Trophoblast cell (in vitro differentiated cells and primary cell): ENCODE data around the gene RNF157.

Source experiments
- DNase-seq, 2 donors: peaks; one replicate each; pipeline ENCODE4 v3.0.0-alpha.2; 2016
- H2AFZ ChIP-seq: 2 replicates; pipeline ENCODE4 v1.6.1; 2013; ENCODE audit warnings: low read length, moderate library complexity, mild to moderate bottlenecking; ENCODE audit not compliant: insufficient read depth, poor library complexity
- H2AK5ac ChIP-seq: 2 replicates; pipeline ENCODE4 v1.6.1; 2013; ENCODE audit warnings: mild to moderate bottlenecking, low read length
- H2BK120ac ChIP-seq: 2 replicates; pipeline ENCODE4 v1.6.1; 2013; ENCODE audit warnings: low read length, mild to moderate bottlenecking, moderate library complexity; ENCODE audit not compliant: insufficient read depth, poor library complexity
- H2BK12ac ChIP-seq: 2 replicates; pipeline ENCODE4 v1.6.1; 2013; ENCODE audit warnings: mild to moderate bottlenecking, low read length, moderate library complexity
- H2BK5ac ChIP-seq: 2 replicates; pipeline ENCODE4 v1.6.1; 2013; ENCODE audit warnings: low read length, low read depth, moderate library complexity, mild to moderate bottlenecking; ENCODE audit not compliant: poor library complexity
- H3K14ac ChIP-seq: 2 replicates; pipeline ENCODE4 v1.6.1; 2013; ENCODE audit warnings: mild to moderate bottlenecking, low read length
- H3K18ac ChIP-seq: 2 replicates; pipeline ENCODE4 v1.6.1; 2013; ENCODE audit warnings: mild to moderate bottlenecking, low read length
- H3K23ac ChIP-seq: 2 replicates; pipeline ENCODE4 v1.6.1; 2013; ENCODE audit warnings: low read length
- H3K27ac ChIP-seq: 2 replicates; pipeline ENCODE4 v1.5.1; 2013; ENCODE audit warnings: low read depth, mild to moderate bottlenecking, inconsistent platforms, low read length, moderate library complexity
- H3K27me3 ChIP-seq: 2 replicates; pipeline ENCODE4 v1.6.1; 2013; ENCODE audit warnings: inconsistent platforms, mild to moderate bottlenecking, low read length, moderate library complexity; ENCODE audit not compliant: insufficient read depth
- H3K36me3 ChIP-seq, 2 experiments: 1 replicate in 1 of 2; 2 replicates in 1 of 2; pipeline ENCODE4 v1.6.1; 2013; ENCODE audit warnings: low read length in 2 of 2, mild to moderate bottlenecking in 2 of 2, moderate library complexity in 1 of 2; ENCODE audit not compliant: insufficient read depth in 2 of 2, control insufficient read depth in 1 of 2
- H3K4ac ChIP-seq: 2 replicates; pipeline ENCODE4 v1.6.1; 2013; ENCODE audit warnings: low read depth, mild to moderate bottlenecking, low read length, moderate library complexity
- H3K4me1 ChIP-seq, 2 experiments: 1 replicate in 1 of 2; 2 replicates in 1 of 2; pipeline ENCODE4 v1.6.1; 2013; ENCODE audit warnings: low read length in 2 of 2, mild to moderate bottlenecking in 2 of 2, moderate library complexity in 1 of 2; ENCODE audit not compliant: insufficient read depth in 2 of 2, control insufficient read depth in 1 of 2
- H3K4me2 ChIP-seq: 2 replicates; pipeline ENCODE4 v1.6.1; 2013; ENCODE audit warnings: inconsistent platforms, mild to moderate bottlenecking, low read length, moderate library complexity
- H3K4me3 ChIP-seq: 2 replicates; pipeline ENCODE4 v1.5.1; 2013; ENCODE audit warnings: mild to moderate bottlenecking, low read depth, low read length, inconsistent platforms
- H3K79me1 ChIP-seq: one replicate; pipeline ENCODE4 v1.6.1; 2013; ENCODE audit warnings: low read length
- H3K79me2 ChIP-seq: 2 replicates; pipeline ENCODE4 v1.6.1; 2013; ENCODE audit warnings: low read length, mild to moderate bottlenecking; ENCODE audit not compliant: control insufficient read depth, insufficient read depth, poor library complexity
- H3K9ac ChIP-seq: 2 replicates; pipeline ENCODE4 v1.6.1; 2013; ENCODE audit warnings: mild to moderate bottlenecking, low read length
- H3K9me3 ChIP-seq: 2 replicates; pipeline ENCODE4 v1.6.1; 2013; ENCODE audit warnings: low read depth, mild to moderate bottlenecking, control low read depth, inconsistent platforms, low read length; ENCODE audit not compliant: insufficient read depth
- H4K12ac ChIP-seq: 2 replicates; pipeline ENCODE4 v1.6.1; 2013; ENCODE audit warnings: low read depth, mild to moderate bottlenecking, low read length, moderate library complexity
- H4K8ac ChIP-seq: 2 replicates; pipeline ENCODE4 v1.6.1; 2013; ENCODE audit warnings: low read depth, mild to moderate bottlenecking, low read length, moderate library complexity
- H4K91ac ChIP-seq: one replicate; pipeline ENCODE4 v1.6.1; 2013; ENCODE audit warnings: low read depth, mild to moderate bottlenecking, low read length, moderate library complexity
- WGBS: extraction: QIAGEN DNeasy Blood & Tissue Kit; methylation state at CpG from one replicate; pipeline ENCODE4 v1.1.7; 2013; ENCODE audit warnings: missing lambda C conversion rate; ENCODE audit not compliant: insufficient read length, insufficient coverage; ENCODE audit errors: extremely low coverage; 5-methylcytosine and 5-hydroxymethylcytosine counted together

RNF157 gene

GRCh38 chr17:76159157-76159556 lies 81.1 kb downstream of the RNF157 start:
- H3K4me2 ChIP-seq = no peak overlapping the region
- H3K18ac ChIP-seq = no peak overlapping the region
- H2BK5ac ChIP-seq = no peak overlapping the region
- no peak for DNase-seq
- H3K4ac ChIP-seq = no peak overlapping the region
- no peak overlapping the region for H2BK12ac ChIP-seq
- no peaks in the 10 kb centered on the region for H3K79me2 ChIP-seq
- H3K9ac ChIP-seq = no peak overlapping the region
- H4K8ac ChIP-seq = no peak overlapping the region
- no peaks in the 10 kb centered on the region for H3K4me1 ChIP-seq
- H3K4me3 ChIP-seq = no peak overlapping the region
- no peak overlapping the region for H2AK5ac ChIP-seq
- no peaks in the 10 kb centered on the region for H3K36me3 ChIP-seq
- H4K91ac ChIP-seq = no peak overlapping the region
- no peak overlapping the region for H2BK120ac ChIP-seq
- H3K14ac ChIP-seq = no peak overlapping the region
- H3K79me1 ChIP-seq = no peaks in the 10 kb centered on the region
- H4K12ac ChIP-seq = no peak overlapping the region
- H3K9me3 ChIP-seq = no peaks in the 10 kb centered on the region
- H3K23ac ChIP-seq = no peak overlapping the region
- no peaks in the 10 kb centered on the region for H3K27me3 ChIP-seq
- no CpG with 5 or more reads among the region's 9 CpGs for WGBS
- H2AFZ ChIP-seq = no peak overlapping the region
- no peak overlapping the region for H3K27ac ChIP-seq

- Histone ChIP-seq H3K79me1 (no peaks in the 10 kb centered on the region), H3K36me3 (no peaks in the 10 kb centered on the region), H3K27ac (no peak overlapping the region), H2AK5ac (no peak overlapping the region), H3K23ac (no peak overlapping the region), H3K79me2 (no peaks in the 10 kb centered on the region), H3K4me2 (no peak overlapping the region), H3K18ac (no peak overlapping the region), H4K12ac (no peak overlapping the region), H4K91ac (no peak overlapping the region), H3K9ac (no peak overlapping the region), H3K14ac (no peak overlapping the region), H2BK120ac (no peak overlapping the region), H3K4me1 (no peaks in the 10 kb centered on the region), H3K4ac (no peak overlapping the region), H3K4me3 (no peak overlapping the region), H2BK5ac (no peak overlapping the region), H4K8ac (no peak overlapping the region), H2BK12ac (no peak overlapping the region), H3K9me3 (no peaks in the 10 kb centered on the region), H3K27me3 (no peaks in the 10 kb centered on the region), H2AFZ (no peak overlapping the region)
- WGBS = no CpG with 5 or more reads among the region's 5 CpGs
- DNase-seq = no peak
Observed at GRCh38 chr17:76157759-76158158, 82.5 kb downstream of the RNF157 start.

- Histone ChIP-seq H3K4me2 (no peak overlapping the region), H4K8ac (no peak overlapping the region), H3K9me3 (no peaks in the 10 kb centered on the region), H2BK5ac (no peak overlapping the region), H3K18ac (no peak overlapping the region), H3K27ac (no peak overlapping the region), H3K23ac (no peak overlapping the region), H2AK5ac (no peak overlapping the region), H2AFZ (no peak overlapping the region), H3K4me3 (peak overlapping the region; percentile 13), H3K36me3 (no peaks in the 10 kb centered on the region), H2BK12ac (no peak overlapping the region), H3K79me2 (no peaks in the 10 kb centered on the region), H3K4me1 (no peaks in the 10 kb centered on the region), H4K12ac (no peak overlapping the region), H4K91ac (no peak overlapping the region), H3K4ac (no peak overlapping the region), H2BK120ac (no peak overlapping the region), H3K79me1 (no peaks in the 10 kb centered on the region), H3K9ac (no peak overlapping the region), H3K14ac (no peak overlapping the region), H3K27me3 (no peaks in the 10 kb centered on the region)
- no peak for DNase-seq
- no CpG with 5 or more reads among the region's 8 CpGs for WGBS
Observed at GRCh38 chr17:76156662-76156991, 83.7 kb downstream of the RNF157 start.

GRCh38 chr17:76155988-76156661 lies 84.2 kb downstream of the RNF157 start:
- H2BK120ac ChIP-seq = no peak overlapping the region
- no peak for DNase-seq

More at GRCh38 chr17:76155988-76156661, 84.2 kb downstream of the RNF157 start:
- Histone ChIP-seq H2BK12ac (no peak overlapping the region), H3K36me3 (no peaks in the 10 kb centered on the region), H2AFZ (no peak overlapping the region), H3K18ac (no peak overlapping the region), H3K4ac (no peak overlapping the region), H3K4me2 (no peak overlapping the region), H3K79me1 (no peaks in the 10 kb centered on the region), H3K79me2 (no peaks in the 10 kb centered on the region), H3K27me3 (no peaks in the 10 kb centered on the region), H3K23ac (no peak overlapping the region), H2AK5ac (no peak overlapping the region), H3K9me3 (no peaks in the 10 kb centered on the region), H4K8ac (no peak overlapping the region), H3K14ac (no peak overlapping the region), H3K4me1 (no peaks in the 10 kb centered on the region), H3K9ac (no peak overlapping the region), H3K27ac (no peak overlapping the region), H4K91ac (no peak overlapping the region), H4K12ac (no peak overlapping the region), H3K4me3 (no peak overlapping the region), H2BK5ac (no peak overlapping the region)
- no CpG with 5 or more reads among the region's 13 CpGs for WGBS
